Activated CD8-positive, alpha-beta memory T cell treated with anti-CD3 and anti-CD28 coated beads for 4 hours (primary cell): Measurements from ENCODE around the gene EIPR1.
"Not testable (repeated sequence)": the region's sequence is repeated elsewhere in the genome, so short reads cannot be mapped to it uniquely, and the experiment has no call there.

ENCODE experiments used
- DNase-seq, 2 donors: peaks; one replicate each; pipeline ENCODE4 v3.0.0-alpha.2; 2020; ENCODE audit warnings: low read depth in 2 of 2

The EIPR1 gene

DNA sequence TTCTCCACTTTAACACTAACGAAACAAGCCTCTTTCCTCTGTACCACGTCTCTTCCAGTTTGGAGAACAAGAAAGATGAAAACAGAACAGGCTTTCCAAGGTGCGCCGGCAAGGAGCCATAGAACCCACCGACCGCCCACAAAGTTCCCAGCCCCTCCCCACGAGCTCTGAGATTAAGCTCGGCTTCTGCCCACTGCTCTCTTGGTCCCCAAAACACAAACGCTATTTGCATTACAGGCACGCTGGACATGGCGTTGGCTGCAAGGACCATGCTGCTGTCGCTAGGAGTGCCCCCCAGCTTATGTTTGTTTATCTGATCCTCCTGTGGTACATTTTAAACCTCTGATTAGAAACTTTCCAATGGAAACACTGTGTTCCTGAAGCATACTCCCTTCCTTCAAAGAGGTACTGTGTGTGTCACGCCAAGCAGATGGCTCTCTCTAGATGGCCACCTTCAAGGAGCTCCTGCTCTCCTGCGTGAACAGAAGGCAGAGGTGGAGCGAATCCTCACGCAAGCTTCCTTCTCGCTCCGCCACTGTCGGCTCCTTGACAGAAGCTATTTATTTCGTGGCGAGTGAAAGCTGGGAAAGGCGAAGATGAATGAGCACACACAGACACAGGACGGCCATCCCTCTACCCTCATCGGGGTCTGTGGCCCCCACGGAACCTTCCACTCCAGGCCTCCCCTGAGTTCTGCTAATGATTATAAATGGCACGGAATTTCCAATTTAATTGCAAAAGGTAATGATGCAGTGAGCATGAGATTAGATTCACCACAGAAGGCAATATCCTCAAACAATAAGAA lies 166.2 kb downstream of the EIPR1 start:
- DNase-seq: no peak

DNA sequence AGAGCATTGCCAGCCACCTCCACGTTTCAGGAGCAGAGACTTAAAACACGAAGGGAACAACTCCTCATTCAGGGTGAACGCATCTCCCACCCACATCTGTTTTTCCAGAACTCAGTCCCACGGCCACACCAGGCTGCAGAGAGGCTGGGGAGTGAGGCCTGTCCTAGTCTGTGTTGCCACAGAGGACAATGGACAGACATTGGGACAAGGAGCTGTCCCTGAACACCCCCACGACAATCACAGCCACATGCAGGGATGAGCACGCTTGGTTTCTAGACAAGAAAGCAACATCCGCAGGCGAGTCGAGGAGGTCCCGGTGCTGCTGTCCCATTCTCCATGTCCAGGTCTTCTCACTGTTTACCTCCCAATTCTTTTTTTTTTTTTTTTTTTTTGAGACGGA lies 167.4 kb downstream of the EIPR1 start:
- DNase-seq: no peak

- no peak for DNase-seq
These were observed 168.4 kb downstream of the EIPR1 start for GRCh38 chr2:3209258-3209657.

DNA sequence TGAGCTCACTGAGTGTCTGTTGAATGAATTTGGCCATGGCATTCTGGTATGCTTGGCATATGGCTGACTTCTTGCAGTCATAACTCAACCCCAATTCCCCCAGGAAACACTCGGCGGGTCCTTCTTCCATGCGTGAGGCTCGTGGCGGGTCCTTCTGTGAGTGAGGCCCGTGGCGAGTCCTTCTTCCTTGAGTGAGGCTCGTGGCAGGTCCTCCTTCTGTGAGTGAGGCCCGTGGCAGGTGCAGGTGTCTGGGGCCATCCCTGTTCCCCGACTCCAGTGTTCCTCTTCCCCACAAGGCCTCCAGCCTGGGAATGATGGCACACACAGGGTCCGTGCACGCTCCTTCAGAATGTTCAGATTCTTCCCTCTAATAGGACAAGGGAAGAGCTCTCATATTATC lies 169.0 kb downstream of the EIPR1 start:
- DNase-seq: no peak

DNA sequence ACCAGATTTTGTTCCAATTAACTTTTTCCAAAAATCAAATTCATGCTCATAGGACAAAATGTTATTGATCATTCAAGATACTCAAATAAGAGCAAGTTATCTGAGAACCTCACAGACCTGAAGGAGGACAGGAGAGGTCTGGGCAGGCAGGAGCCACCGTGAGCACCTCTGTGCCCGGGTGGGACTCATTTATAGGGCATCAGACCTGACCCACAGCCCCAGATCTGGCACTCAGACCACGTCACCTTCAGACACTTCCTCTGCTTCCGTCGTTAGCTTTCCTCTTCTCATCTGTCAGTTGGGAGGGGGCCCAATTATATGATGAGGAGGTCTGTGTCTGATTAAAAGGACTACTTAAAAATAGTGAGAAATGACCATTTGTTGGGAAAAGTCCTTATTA lies 169.4 kb downstream of the EIPR1 start:
- no peak for DNase-seq

DNA sequence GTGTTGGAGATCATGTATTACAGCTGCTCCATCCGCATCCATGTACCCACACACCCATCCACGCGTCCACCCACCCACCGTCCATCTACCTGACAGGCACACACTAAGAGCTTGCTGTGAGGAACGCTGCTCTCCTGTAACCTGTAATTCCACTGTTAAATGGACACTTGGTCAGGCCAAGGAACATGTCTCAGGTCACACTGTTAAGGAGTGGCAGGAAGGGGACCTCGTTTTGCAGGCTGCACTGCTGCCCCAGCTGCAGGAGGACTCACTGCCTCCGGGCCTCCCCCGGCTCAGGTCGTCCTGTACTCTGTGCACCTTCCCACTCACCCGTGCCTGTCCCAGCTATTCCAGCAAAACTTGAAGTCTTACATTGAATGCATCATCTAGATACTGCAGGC lies 170.5 kb downstream of the EIPR1 start:
- DNase-seq: no peak

DNA sequence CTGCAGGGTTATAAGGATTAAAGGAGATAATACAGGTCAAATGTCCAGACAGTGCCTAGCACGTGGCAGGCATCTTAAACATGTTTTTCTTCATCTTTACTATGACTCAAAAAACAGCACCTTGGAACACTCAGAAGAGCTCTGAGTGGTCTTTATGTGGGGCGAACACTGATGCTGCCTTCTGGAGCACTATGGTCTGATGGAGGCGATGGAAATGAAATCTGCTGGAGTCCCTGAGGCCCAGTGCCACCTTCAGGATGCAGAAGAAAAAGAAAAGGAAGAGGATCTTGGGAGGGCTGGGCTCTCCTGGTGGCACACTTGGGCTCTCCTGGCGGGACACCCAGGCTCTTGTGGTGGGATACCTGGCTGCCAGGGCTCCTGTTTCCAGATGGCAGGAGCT lies 171.8 kb downstream of the EIPR1 start:
- DNase-seq: no peak

- DNase-seq: no peak
These were observed 173.4 kb downstream of the EIPR1 start for GRCh38 chr2:3204031-3204821.

GRCh38 chr2:3203497-3204019 lies 174.1 kb downstream of the EIPR1 start:
- no peak for DNase-seq

GRCh38 chr2:3202926-3203325 lies 174.7 kb downstream of the EIPR1 start:
- DNase-seq: no peak

DNA sequence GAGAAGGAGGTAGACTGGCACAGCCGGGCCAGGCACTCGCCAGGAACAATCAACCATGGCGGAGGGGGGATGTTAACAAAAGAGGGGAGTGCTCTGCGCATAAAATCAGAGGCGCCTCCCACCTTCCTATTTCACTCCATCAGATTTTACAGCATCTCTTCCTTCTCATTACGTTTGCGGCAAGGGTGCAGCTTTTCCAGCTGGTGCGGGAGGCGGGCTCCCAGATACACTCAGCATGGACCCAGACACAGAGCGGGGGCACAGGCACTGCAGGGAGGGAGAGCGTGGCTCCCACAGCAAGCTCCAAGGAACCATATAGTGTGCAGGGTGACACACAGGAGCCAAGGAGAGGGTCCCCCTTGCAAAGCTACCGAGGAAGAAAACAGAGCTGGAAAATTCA lies 176.3 kb downstream of the EIPR1 start:
- DNase-seq: no peak

- DNase-seq: no peak
These were observed 177.1 kb downstream of the EIPR1 start for GRCh38 chr2:3200420-3200939.

DNA sequence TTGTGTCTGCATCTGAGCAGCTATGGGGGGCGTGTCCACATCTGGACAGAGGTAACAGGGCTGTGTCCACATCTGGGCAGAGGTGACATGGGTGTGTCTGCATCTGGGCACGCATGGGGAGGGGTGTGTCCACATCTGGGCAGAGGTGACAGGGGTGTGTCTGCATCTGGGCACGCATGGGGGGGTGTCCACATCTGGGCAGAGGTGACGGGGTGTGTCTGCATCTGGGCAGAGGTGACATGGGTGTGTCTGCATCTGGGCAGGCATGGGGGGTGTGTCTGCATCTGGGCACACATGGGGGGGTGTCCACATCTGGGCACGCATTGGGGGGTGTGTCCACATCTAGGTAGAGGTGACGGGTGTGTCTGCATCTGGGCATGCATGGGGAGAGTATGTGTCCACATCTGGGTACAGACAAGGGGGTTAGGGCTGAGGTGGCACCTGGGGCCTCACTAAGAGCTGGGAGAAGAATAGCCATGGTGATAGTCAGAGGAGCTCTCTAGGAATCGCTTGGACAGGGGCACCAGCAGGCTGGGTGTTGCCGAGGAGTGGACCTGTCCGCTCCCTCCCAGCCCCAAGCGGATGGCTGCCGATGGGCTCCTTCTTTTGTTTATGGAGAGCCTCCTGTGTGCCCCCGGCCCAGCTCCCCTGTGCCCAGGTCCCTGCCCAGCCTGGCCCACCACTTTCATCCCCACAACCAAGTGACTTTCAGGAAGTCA lies 177.8 kb downstream of the EIPR1 start:
- no peak for DNase-seq

DNA sequence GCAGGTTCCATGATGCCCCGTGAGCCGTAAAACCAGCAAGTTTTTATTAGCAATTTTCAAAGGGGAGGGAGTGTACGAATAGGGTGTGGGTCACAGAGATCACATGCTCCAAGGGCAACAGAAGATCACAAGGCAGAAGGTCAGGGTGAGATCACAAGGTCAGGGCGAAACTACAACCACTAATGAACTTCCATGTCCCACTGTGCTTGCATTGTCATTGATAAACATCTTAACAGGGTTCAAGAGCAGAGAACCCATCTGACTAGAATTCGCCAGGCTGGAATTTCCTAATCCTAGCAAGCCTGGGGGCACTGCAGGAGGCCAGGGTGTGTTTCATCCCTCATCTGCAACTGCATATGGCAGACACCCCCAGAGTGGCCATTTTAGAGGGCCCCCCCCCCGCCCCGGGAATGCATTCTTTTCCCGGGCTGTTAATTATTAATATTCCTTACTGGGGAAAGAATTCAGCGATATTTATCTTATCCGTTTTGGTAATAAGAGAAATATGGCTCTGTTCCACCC lies 178.9 kb downstream of the EIPR1 start:
- not testable (repeated sequence) for DNase-seq

GRCh38 chr2:3198119-3198518 lies 179.5 kb downstream of the EIPR1 start:
- no peak for DNase-seq

DNA sequence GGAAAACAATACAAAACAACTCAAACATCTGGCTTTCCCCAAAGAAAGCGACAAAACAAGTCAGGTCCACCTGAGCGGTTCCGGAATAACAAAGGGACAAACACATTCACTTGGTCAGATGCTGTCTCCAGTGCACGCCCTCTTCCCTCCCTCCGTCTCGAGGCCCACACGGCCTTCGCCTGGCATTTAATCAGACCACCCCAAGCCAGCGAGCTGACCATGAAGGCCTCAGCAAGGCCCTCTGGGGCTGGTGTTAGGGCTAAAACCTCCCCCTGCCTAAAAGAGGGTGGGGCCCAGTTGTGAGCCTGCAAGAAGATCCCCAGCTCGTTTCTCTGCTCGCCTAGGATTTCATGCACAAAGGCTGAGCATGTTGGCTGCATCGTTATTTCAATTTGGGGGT lies 180.3 kb downstream of the EIPR1 start:
- DNase-seq: no peak

- DNase-seq: no peak
These were observed 180.9 kb downstream of the EIPR1 start for GRCh38 chr2:3196716-3197115.

GRCh38 chr2:3195641-3196476 lies 181.8 kb downstream of the EIPR1 start:
- DNase-seq: no peak

DNA sequence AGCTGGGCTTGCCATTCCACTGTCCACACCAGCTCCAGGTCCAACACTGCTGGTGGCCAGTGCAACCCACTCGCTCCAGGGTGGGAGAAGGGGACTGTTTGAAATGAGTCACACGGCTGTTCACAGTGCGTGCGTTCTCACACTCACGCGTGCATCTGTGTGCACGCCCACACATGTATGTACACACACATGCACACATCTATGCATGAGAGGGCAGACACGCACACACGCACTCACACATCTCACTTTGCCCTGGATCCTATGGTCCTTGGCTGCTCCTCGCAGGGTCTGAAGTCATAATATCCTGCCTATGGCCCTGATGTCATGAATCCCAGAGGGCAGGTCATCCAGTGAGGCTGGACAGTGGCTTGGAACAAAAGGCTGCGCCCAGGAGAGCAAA lies 182.8 kb downstream of the EIPR1 start:
- DNase-seq: no peak

- no peak for DNase-seq
These were observed 183.9 kb downstream of the EIPR1 start for GRCh38 chr2:3193443-3194330.
